ENCODE data around the gene INKA2. TPM values are rescaled to one million over a fixed set of nuclear protein-coding genes. Genes with fewer than 3 reads are reported as not detected.

The INKA2 gene
- total and polyA plus RNA-seq, 2 of the 4 experiments (the other 2 are of a cell fraction), result 2.2 to 2.6 TPM

- H3K27ac ChIP-seq (ENCODE audit: insufficient read depth, low read length), result no peak overlapping the region
- intact Hi-C loops (cut with micrococcal nuclease), result no loop called here
- no peaks in the 10 kb centered on the region for H3K9me3 ChIP-seq (ENCODE audit: control insufficient read depth, insufficient read depth, low read length)
- H2BK20ac ChIP-seq (ENCODE audit: low read depth, low read length), result no peak overlapping the region
- H3K23ac ChIP-seq (ENCODE audit: low read depth, low read length), result no peak overlapping the region
- 83% methylated on average over 8 of the region's 18 CpGs; no CpG with 5 or more reads in 1 of the 2 experiments for WGBS, 2 experiments (ENCODE audit: extremely low coverage in 2 of 2, insufficient read length in 1 of 2)
- H2AK5ac ChIP-seq (ENCODE audit: low read depth, low read length), result no peak overlapping the region
- dilution Hi-C loops (cut with HindIII; ENCODE audit: low sequenced_read_pairs, unreplicated experiment), result no loop called here
- H3K56ac ChIP-seq (ENCODE audit: extremely low read depth, insufficient read depth, low read length), result no peak overlapping the region
- no peaks in the 10 kb centered on the region for H3K27me3 ChIP-seq (ENCODE audit: control insufficient read depth, insufficient read depth, low read length)
- no peak overlapping the region for H4K8ac ChIP-seq (ENCODE audit: low read depth in 2 of 2, low read length in 2 of 2)
- no peak overlapping the region for H3K4ac ChIP-seq (ENCODE audit: low read depth, low read length)
- no peak overlapping the region for H2BK5ac ChIP-seq (ENCODE audit: low read depth, low read length, poor library complexity, severe bottlenecking)
- CTCF ChIA-PET, result interaction anchor here (1.0 kb wide), 1 partner anchor 12 kb away, joined by 3 read pairs; no protein-coding TSS in a partner anchor
- ATAC-seq (ENCODE audit: low read depth) (no peak), DNase-seq (no peak)
- H3K4me1 ChIP-seq (ENCODE audit: control insufficient read depth, insufficient read depth, low read length), result peaks cover 1% of the 10 kb centered on the region
- in situ Hi-C loops (cut with MboI; ENCODE audit: low sequenced_read_pairs), result no loop called here
- no peak overlapping the region for H3K14ac ChIP-seq (replicated peaks; ENCODE audit: low read depth, low read length)
- H4K91ac ChIP-seq (ENCODE audit: insufficient read depth, low read depth, low read length), result no peak overlapping the region
- H2AK9ac ChIP-seq (replicated peaks; ENCODE audit: low read depth, low read length, poor library complexity), result no peak overlapping the region
- H3K4me2 ChIP-seq (ENCODE audit: low read depth, low read length), result no peak overlapping the region
- peaks cover 0 to 15% of the 10 kb centered on the region in 2 experiments; a peak in 1 of 4 replicates for H3K79me1 ChIP-seq (ENCODE audit: low read depth in 1 of 2, low read length in 2 of 2)
- no peak overlapping the region for H2BK15ac ChIP-seq (ENCODE audit: low read depth, low read length)
- H2AFZ ChIP-seq (replicated peaks; ENCODE audit: low read length, poor library complexity), result no peak overlapping the region
- H3K36me3 ChIP-seq (ENCODE audit: control insufficient read depth, insufficient read depth, low read length), result peaks cover 5% of the 10 kb centered on the region; the same call in 1 of the 2 replicates
- H4K5ac ChIP-seq (ENCODE audit: low read depth, low read length), result no peak overlapping the region
- peaks cover 4% of the 10 kb centered on the region; the same call in 1 of the 2 replicates for H4K20me1 ChIP-seq (ENCODE audit: insufficient read depth, low read length)
- H3K9me1 ChIP-seq (ENCODE audit: insufficient read depth, low read length), result peaks cover 7% of the 10 kb centered on the region
- H3K4me3 ChIP-seq (ENCODE audit: insufficient read depth, low read depth, low read length), result no peak overlapping the region
- no TSS peak for BruUV-seq (replicated peaks)
- no peak overlapping the region for H3K18ac ChIP-seq (ENCODE audit: low read depth, low read length)
- TF ChIP-seq NFE2L2 (IDR thresholded peaks at IDR 0.05; ENCODE audit: low read depth, low read length) (no peak), RCOR1 (IDR thresholded peaks at IDR 0.05; ENCODE audit: insufficient replicate concordance, low read length) (no peak), MXI1 (IDR thresholded peaks at IDR 0.05; ENCODE audit: borderline replicate concordance, low read depth, low read length) (no peak), USF2 (IDR thresholded peaks at IDR 0.05; ENCODE audit: low read depth, low read length) (no peak)
- no peak overlapping the region for H2BK120ac ChIP-seq (ENCODE audit: low read depth, low read length)
- POLR2A ChIA-PET (ENCODE audit: unreplicated experiment), result no interaction called here
- H3K9ac ChIP-seq (ENCODE audit: low read depth, low read length), result no peak overlapping the region
These were observed 12.1 kb downstream of the INKA2 start for GRCh38 chr1:111727056-111727455.
